NT2/D1 (cell line): ENCODE data around the gene ASB6.

Experiments used
- YY1 ChIP-seq: IDR thresholded peaks from 2 replicates; pipeline ENCODE4 v1.6.1; 2011; ENCODE audit not compliant: insufficient read length, insufficient read depth
- ZNF274 ChIP-seq: IDR thresholded peaks from 2 replicates; pipeline ENCODE4 v1.6.1; 2011; ENCODE audit warnings: mild to moderate bottlenecking, low read depth, low read length

DNA sequence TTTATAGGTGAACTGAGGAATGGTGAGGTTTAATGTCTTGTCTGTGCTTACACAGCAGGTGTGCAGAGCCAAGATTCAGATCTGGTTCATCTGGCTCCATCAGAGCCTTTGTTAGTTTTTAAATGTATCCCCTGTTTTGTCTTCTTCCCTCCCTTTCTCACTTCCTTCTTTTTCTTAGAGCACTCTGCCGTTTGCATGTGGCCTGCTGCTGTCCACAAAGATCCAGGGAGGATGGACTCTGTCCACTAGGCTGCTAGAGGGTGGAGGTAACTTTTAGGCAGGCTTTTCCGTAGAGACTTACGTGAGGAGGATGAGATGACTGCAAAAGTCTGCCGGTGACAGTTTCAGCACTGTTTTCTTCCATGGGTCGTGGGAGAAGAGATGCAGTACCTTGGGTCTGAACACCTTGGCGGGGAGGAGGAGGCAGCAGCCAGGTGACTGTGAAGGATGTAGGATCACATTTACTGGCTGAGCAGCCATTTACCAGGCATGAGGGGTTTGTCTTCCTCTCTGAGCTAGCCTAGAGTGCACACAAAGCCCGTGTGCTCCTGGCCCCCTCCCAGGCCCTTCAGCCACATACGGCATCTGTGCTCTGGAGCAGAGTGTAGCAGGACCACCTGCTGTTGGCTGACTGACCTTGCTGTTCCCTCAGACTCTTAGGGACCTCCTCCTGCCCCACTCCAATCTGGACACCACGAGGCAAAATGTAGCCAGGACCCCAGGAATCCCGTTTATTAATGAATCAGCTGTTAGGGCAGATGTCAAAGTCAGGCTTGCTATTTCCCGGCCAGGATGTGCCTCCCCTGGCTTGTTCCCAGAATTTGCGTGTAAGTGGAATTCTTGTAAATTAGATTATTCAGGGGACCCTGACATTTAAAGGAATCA, 14.2 kb downstream of the ASB6 start:
- TF ChIP-seq ZNF274: no peak
- no peak for TF ChIP-seq YY1
